ENCODE measurements around the gene SCUBE1.
A peak's percentile ranks its signal among the peaks of the same experiment; 100 is the strongest.
"Not testable (repeated sequence)": the region's sequence is repeated elsewhere in the genome, so short reads cannot be mapped to it uniquely, and the experiment has no call there.

SCUBE1 gene

GRCh38 chr22:43355688-43356087 lies 12.5 kb upstream of the SCUBE1 start:
- not testable (repeated sequence) for DNase-seq

DNA sequence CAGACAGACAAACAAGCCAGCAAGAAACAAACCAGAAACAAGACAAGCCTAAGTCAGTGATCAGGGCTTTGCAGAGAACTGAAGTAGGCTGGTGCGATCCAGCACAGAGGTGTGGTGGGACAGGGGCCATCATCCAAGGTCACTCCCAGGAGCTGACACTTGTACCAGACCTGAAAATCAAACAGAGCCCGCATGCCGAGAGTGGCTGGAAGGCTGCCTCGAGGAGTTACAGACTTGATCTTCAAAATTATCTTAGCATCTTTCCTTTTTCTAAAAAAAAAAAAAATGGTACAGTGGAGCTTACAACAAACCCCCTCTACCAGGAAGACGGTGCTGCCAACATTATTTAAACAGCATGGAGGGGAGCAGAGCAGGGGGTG lies 8.8 kb upstream of the SCUBE1 start:
- no peak for DNase-seq

DNA sequence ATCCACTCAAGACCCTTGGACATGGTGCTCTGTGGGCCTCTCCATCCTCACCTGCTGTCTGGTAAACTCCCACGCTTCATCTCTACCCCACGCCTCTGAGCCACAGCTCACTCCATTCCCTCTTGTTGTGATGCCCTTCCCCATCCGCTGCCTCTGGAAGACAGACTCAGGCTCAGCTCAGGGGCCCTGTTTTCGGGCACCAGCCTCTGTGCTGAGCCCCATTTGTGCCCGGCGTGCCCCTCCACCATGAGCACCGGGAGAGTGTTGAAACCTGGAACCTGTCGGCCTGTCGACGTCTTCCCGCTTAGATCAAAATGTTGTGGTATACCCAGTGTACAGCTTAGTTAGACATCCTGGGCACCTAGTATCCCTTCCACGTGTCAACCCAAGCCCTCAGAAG lies 6.5 kb upstream of the SCUBE1 start:
- DNase-seq = no peak

GRCh38 chr22:43346521-43346929 lies 3.4 kb upstream of the SCUBE1 start:
- DNase-seq = peak; percentile 49 to 67

GRCh38 chr22:43345761-43346301 lies 2.7 kb upstream of the SCUBE1 start:
- no peak for DNase-seq

DNA sequence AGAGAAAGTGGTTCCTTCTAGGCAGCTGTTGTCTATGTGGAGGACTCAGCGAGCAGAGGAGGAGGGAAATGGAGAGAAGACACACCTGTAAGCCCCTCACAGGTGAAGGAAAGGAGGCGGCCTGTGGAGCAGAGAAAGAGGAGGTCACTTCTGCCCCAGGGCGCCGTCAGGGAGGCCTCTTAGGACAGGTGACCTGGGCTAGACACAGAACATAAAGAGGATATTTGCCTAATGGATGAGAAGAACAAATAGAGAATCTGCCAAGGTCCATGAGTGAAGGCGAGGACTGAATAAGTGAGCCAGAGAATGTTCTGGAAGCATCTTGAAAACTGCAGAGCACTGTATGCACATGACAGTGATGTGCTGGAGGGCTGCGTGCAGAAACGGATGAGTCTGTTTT lies 2.2 kb upstream of the SCUBE1 start:
- DNase-seq = no peak

- DNase-seq = no peak
Observed at GRCh38 chr22:43344520-43344787, 1.3 kb upstream of the SCUBE1 start.

- DNase-seq = no peak
Observed at GRCh38 chr22:43343670-43344519, 723 bp upstream of the SCUBE1 start.

- no peak for DNase-seq
Observed at GRCh38 chr22:43342347-43343261, 568 bp downstream of the SCUBE1 start.

DNA sequence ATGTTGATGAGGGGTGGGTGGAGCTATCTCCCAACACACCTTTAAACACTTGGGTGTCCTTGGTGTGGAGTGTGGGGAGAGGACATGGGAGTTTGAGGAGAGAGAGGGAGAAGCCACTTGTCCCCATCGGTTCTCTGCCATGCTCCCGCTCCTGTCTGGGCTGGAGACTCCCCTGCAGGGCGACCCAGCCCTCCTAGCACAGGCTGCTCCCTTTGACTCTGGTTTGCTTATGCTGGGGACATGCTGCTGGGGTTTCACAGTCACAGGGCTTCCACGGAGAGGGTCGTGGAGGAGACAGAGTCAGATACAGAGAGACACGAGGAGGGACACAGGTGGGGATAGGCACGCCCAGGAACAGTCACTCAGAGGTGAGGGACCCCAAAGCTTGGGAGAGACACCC lies 1.6 kb downstream of the SCUBE1 start:
- no peak for DNase-seq

GRCh38 chr22:43338766-43339345 lies 4.3 kb downstream of the SCUBE1 start:
- DNase-seq = no peak

- no peak for DNase-seq
Observed at GRCh38 chr22:43337946-43338345, 5.2 kb downstream of the SCUBE1 start.

- DNase-seq = no peak
Observed at GRCh38 chr22:43337385-43337784, 5.8 kb downstream of the SCUBE1 start.

DNA sequence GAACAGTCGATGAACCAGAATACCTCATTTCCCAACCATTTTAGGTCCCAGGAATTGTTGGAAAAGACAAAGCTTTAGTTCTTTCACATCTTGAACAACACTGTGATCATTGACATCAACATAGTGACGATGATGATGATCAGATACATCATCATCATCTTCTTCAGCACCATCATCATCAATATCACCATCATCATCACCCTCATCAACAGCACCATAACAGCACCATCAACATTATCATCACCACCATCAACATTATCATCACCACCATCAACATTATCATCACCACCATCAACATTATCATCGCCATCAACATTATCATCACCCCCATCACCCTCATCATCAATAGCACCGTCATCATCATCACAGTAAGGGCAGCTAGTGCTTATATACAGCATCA lies 8.8 kb downstream of the SCUBE1 start:
- DNase-seq = no peak

DNA sequence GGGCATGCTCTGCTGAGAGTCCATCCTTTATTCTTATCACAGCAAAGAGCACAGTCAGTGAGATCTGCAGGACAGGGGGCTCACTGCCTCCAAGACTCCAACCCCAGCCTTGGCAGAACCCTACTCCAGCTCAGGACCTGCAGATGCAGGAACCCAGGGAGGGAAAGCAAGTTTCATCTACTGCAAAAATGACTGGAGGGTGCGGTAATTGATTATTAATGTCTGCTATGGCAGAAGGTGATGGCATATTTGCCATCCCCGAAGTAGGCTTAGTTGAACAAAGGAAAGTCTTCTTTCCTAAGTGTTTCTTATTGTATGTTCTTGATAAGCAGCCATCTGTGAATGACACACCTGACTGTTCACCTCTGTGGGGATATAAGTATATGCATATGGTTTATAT lies 9.2 kb downstream of the SCUBE1 start:
- no peak for DNase-seq

DNA sequence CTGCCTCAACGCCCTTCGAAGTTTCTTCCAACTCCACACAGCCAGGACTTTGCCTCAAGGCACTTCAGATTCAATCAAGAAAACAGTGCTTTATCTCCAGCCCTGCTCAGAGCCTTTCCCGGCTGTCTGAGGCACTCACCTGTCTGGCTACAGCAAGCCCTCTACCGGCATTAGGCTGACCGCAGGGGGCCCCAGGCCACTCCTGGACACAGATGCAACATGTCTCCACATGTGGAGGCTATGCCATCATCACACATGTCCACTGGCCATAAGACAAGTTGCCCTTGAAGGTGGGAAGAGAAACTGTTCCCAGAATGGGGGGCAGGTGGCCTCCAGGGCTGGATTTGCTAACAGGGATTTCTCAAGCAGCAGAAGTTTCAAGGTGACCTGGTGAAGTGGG lies 10.0 kb downstream of the SCUBE1 start:
- no peak for DNase-seq

DNA sequence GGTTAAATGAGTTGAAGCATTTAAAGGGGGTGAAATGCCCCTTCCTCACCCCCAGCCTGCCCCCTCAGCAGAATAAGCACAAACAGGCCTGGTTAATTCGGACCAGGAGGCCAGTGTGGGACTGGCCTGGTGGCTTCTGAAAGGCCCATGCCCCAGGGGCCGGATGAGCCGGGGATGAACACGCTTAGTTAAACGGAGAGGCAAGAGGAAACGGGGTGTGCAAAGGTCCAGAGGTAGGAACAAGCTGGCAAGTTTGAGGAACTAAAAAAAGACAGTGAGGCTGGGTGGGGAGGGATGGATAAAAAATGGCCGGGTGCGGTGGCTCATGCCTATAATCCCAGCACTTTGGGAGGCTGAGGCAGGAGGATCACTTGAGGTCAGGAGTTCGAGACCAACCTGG lies 11.5 kb downstream of the SCUBE1 start:
- no peak for DNase-seq

DNA sequence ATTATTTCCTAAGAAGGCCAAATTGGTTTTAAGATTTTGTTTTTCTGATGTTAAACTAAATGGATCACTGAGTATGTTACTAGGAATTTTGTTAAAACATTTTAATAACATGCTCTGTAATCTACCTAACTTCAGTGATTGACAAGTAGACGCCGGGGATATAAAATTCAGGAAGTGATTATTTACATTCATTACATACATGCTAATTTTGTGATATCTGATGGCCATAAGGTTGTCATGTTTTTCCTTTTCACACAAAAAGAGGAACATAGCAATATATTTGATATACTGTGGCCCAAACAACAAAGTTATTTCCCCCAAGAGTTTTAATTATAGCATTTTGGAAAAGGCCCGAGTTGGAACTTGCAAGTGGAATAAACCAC lies 12.1 kb downstream of the SCUBE1 start:
- DNase-seq = no peak

GRCh38 chr22:43330178-43331068 lies 12.7 kb downstream of the SCUBE1 start:
- DNase-seq = no peak

DNA sequence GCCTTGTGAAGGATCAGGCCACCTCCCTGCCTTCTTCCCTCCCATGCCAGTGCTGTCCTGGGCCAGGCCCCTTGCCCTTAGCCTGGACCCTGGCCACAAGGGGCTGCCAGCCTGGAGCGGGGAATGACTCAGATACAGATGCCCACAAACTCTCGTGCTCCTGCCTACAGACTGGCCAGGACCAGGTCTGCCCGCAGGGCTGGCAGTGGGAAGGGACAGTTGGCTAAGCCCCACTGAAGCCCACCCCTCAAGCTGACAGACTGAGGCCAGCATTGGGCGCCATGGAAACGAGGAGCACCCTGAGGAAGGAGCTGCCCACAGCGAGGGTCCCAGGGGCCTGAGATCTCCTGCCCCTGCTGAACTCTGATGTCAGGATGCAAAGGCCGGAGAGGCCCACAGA lies 14.1 kb downstream of the SCUBE1 start:
- no peak for DNase-seq

GRCh38 chr22:43327157-43327438 lies 16.1 kb downstream of the SCUBE1 start:
- DNase-seq = no peak

DNA sequence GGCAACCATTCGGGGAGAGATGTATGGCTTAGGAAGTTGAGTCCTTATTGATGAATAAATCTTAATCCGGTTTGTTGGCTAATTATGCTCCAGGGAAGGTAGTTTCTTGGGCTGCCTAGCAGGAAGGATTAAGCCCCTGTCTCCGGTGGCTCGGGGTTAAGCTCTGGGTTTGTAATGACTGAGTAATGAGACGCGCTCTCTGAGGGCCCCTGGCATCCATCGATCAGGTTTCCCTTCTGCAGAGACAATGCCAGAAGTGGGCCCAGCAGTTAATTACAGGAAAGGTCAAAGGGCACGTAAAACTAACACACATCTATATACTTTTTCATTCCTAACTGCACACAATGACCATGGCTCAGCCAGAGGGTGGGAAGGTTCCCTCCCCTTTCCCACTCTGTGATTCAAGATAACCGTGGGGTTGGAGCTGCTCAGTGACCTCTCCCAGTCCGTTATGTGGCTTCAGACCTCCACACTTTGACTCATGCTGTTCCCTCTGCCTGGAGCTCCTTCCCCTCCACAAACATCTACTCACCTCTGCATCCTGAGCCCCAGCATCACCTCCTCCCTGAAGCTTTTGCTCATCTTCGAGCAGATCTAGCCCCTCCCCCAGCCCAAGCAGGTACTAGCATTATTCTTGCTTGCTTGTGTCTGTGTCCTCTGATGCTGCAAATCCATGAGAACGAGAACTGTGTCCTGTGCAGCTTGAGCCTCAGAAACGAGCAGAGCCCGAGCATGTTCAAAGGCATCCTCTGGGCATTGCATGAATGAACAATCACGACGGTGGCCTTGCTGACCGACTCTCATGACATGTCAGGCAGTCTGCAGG lies 16.6 kb downstream of the SCUBE1 start:
- DNase-seq = no peak

Data from stimulated activated CD4-positive, alpha-beta T cell treated with anti-CD3 and anti-CD28 coated beads, Interleukin-4, amount 100 ng/mL, for 4 hours (primary cell).